Esophagus squamous epithelium (tissue), 5 donors: ENCODE results near the gene TMEM175. TPM values are rescaled to one million over a fixed set of nuclear protein-coding genes. Genes with fewer than 3 reads are reported as not detected.

Source experiments
- DNase-seq: peaks from one replicate; lab custom pipeline; 2025; lab: John Stamatoyannopoulos, UW
- H3K27ac ChIP-seq, 4 donors: fragments of 200-600 bp; sonication (generic); one replicate each; pipeline ENCODE4 v1.5.1; 2016 to 2019; ENCODE audit warnings: mild to moderate bottlenecking in 1 of 4
- H3K27me3 ChIP-seq, 4 donors: fragments of 200-600 bp; sonication (generic); 1 replicate in 3 of 4; 2 replicates in 1 of 4; pipeline versions ENCODE4 v1.5.1 to v1.6.0; 2017 to 2021; ENCODE audit warnings: antibody characterized with exemption in 1 of 4
- H3K36me3 ChIP-seq, 3 donors: fragments of 200-600 bp; sonication (generic); one replicate each; pipeline ENCODE4 v1.5.1; 2016 to 2019
- H3K4me1 ChIP-seq, 3 donors: fragments of 200-600 bp; sonication (generic); one replicate each; pipeline ENCODE4 v1.5.1; 2017 to 2019
- H3K4me3 ChIP-seq, 4 donors: fragments of 200-600 bp; sonication (generic); 1 replicate in 3 of 4; 2 replicates in 1 of 4; pipeline ENCODE4 v1.5.1; 2016 to 2019; ENCODE audit warnings: mild to moderate bottlenecking in 2 of 4, moderate library complexity in 1 of 4
- H3K9me3 ChIP-seq, 3 donors: fragments of 200-600 bp; sonication (generic); one replicate each; pipeline ENCODE4 v1.5.1; 2016 to 2019
- POLR2A ChIP-seq, 4 donors: fragments of 450-650 bp; IDR thresholded peaks; one replicate each; pipeline ENCODE4 v1.6.1; 2017; ENCODE audit warnings: antibody characterized with exemption in 4 of 4, mild to moderate bottlenecking in 4 of 4, moderate library complexity in 3 of 4
- WGBS, 2 donors: methylation state at CpG; one replicate each; pipeline ENCODE4 v1.1.5; 2018; 5-methylcytosine and 5-hydroxymethylcytosine counted together
- intact Hi-C: fragments of 100-400 bp; cut with DNase I; formaldehyde crosslinking; loops from one replicate; pipeline ENCODE4 v1.15.0; 2022
- total RNA-seq, 4 donors: library from RNA; depleted of rRNA; stranded (reverse); fragments of >200 nt; gene quantifications; one replicate each; pipeline ENCODE4 v1.1.0, GENCODE V29; 2016
- TF ChIP-seq, protein P1 (sequence below), 6 experiments: fragments of 450-650 bp in 4 of 6; fragments of 200-600 bp in 2 of 6; sonication (generic) in 2 of 6; IDR thresholded peaks; one replicate each; pipeline ENCODE4 v1.5.1; 2016 to 2019; ENCODE audit warnings: antibody characterized with exemption in 6 of 6, mild to moderate bottlenecking in 4 of 6, moderate library complexity in 4 of 6
- donor health status: DM: yes; HTN: yes; CAD: no.

TMEM175 gene
- total RNA-seq, 4 donors from 2014 or later: 8.4 to 22.9 (median 19.7) TPM

DNA sequence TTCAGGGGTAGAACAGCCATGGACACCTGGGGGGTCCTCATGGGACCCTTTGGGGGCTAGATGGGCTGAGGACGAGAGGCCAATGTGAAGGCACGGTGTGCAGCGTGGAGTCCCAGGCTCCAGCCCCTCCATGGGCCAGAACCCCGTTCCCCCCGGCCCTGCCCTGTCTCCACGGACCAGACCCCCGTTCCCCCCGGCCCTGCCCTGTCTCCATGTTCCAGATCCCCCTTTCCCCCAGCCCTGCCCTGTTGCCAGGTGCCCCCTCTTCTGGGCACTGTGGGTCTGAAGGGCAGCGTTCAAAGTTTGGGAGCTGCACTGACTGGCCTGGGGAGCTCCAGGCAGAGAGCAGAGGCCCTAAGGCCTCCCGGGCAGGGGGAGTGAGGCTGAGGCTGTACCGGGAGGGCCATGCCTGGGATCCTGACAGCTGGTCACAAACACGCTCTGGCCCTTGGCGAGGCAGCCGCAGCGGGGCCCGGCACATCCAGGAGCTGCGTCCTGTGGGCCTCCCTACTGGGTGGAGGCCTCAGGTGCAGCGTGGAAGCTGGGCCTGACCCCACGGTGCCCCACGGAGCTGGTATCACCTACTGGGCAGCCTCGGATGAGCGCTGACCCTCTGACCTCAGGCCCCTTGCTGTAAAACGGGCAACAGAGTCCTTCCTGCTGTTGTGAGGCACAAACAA lies 32.2 kb downstream of the TMEM175 start:
- H3K36me3 ChIP-seq: peaks cover 0 to 76% (median 6%) of the 10 kb centered on the region in 3 donors
- DNase-seq: no peak
- no peak overlapping the region for H3K27ac ChIP-seq
- H3K27me3 ChIP-seq: no peaks in the 10 kb centered on the region
- 91% methylated on average over 20 of the region's 23 CpGs; no CpG with 5 or more reads in 1 of the 2 donors for WGBS, 2 donors
- intact Hi-C loops: no loop called here
- no peak for TF ChIP-seq POLR2A (IDR thresholded peaks at IDR 0.05)
- TF ChIP-seq, protein P1, sequence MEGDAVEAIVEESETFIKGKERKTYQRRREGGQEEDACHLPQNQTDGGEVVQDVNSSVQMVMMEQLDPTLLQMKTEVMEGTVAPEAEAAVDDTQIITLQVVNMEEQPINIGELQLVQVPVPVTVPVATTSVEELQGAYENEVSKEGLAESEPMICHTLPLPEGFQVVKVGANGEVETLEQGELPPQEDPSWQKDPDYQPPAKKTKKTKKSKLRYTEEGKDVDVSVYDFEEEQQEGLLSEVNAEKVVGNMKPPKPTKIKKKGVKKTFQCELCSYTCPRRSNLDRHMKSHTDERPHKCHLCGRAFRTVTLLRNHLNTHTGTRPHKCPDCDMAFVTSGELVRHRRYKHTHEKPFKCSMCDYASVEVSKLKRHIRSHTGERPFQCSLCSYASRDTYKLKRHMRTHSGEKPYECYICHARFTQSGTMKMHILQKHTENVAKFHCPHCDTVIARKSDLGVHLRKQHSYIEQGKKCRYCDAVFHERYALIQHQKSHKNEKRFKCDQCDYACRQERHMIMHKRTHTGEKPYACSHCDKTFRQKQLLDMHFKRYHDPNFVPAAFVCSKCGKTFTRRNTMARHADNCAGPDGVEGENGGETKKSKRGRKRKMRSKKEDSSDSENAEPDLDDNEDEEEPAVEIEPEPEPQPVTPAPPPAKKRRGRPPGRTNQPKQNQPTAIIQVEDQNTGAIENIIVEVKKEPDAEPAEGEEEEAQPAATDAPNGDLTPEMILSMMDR (IDR thresholded peaks at IDR 0.05): no peak
- H3K4me1 ChIP-seq: peaks cover 20 to 42% (median 31%) of the 10 kb centered on the region in 3 donors
- no peak overlapping the region for H3K4me3 ChIP-seq
- H3K9me3 ChIP-seq: no peaks in the 10 kb centered on the region

DNA sequence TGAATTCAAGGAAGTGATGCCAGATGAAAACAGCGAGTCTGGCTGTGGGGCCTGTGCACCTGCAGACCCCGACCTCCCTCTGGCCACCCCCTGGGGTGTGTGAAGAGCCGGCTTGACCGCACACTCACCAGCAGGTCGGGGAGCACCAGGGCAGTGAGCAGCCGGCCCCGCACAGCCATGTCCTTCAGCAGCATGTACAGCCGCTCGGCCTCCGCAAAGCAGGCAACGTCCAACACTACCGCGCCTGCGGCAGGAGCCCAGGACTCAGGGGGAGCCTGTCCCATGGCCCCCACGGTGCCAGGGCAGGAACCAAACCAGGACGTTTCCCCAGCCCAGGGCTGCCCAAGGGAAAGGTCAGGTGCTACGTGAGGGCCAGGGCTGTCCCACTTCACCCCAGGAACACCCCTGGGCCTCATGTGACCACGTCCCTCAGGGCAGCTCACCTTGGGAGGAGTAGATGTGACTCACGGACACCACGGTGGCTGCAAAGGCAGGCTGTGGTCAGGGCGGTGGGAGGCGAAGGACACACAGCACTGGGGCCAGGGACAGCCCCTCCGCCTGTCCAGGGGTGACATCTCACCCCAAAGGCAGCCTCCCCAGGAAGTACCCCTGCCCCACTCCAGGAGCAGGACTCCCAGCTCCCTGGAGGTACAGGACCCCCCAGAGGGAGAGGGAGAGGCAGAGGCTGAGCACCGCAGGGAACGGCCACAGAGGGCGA lies 32.9 kb downstream of the TMEM175 start:
- no peak for DNase-seq

DNA sequence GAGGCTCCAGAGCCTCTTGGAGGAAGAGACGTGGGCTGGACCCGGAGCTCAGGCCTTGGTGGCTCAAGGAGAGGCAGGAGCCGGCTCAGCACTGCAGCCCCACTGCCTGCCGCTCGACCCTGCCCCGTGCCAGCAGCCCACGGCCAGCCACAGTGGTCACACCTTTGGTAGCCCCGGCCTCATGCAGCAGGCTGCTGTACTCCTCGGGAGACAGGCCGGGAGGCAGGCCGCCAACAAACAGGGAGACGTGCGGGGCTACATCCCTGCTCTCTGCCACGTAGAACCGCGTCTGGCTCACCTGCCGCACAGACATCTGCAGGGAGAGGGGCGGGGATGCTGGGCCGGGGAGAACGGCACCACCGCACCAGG lies 33.5 kb downstream of the TMEM175 start:
- H3K9me3 ChIP-seq: no peaks in the 10 kb centered on the region
- TF ChIP-seq, protein P1 (IDR thresholded peaks at IDR 0.05): no peak
- TF ChIP-seq POLR2A (IDR thresholded peaks at IDR 0.05): no peak
- no peaks in the 10 kb centered on the region for H3K27me3 ChIP-seq
- no peak overlapping the region for H3K27ac ChIP-seq
- DNase-seq: no peak
- H3K4me3 ChIP-seq: no peak overlapping the region
- WGBS, 2 donors: 82 to 85% methylated on average over 4 to 14 of the region's 21 CpGs
- intact Hi-C loops: no loop called here
- H3K4me1 ChIP-seq: peaks cover 20 to 47% (median 31%) of the 10 kb centered on the region in 3 donors
- peaks cover 0 to 63% (median 6%) of the 10 kb centered on the region in 3 donors for H3K36me3 ChIP-seq

More for the DNA sequence above, 32.9 kb downstream of the TMEM175 start:
- TF ChIP-seq, protein P1 (IDR thresholded peaks at IDR 0.05): no peak
- no peak for TF ChIP-seq POLR2A (IDR thresholded peaks at IDR 0.05)
- 90% methylated on average over 8 of the region's 26 CpGs; no CpG with 5 or more reads in 1 of the 2 donors for whole genome bisulfite sequencing, 2 donors
- intact Hi-C loops: no loop called here
- Histone ChIP-seq H3K36me3 (peaks cover 0 to 69% (median 6%) of the 10 kb centered on the region in 3 donors), H3K27ac (no peak overlapping the region), H3K4me3 (no peak overlapping the region), H3K9me3 (no peaks in the 10 kb centered on the region), H3K27me3 (no peaks in the 10 kb centered on the region), H3K4me1 (peaks cover 20 to 42% (median 31%) of the 10 kb centered on the region in 3 donors)

DNA sequence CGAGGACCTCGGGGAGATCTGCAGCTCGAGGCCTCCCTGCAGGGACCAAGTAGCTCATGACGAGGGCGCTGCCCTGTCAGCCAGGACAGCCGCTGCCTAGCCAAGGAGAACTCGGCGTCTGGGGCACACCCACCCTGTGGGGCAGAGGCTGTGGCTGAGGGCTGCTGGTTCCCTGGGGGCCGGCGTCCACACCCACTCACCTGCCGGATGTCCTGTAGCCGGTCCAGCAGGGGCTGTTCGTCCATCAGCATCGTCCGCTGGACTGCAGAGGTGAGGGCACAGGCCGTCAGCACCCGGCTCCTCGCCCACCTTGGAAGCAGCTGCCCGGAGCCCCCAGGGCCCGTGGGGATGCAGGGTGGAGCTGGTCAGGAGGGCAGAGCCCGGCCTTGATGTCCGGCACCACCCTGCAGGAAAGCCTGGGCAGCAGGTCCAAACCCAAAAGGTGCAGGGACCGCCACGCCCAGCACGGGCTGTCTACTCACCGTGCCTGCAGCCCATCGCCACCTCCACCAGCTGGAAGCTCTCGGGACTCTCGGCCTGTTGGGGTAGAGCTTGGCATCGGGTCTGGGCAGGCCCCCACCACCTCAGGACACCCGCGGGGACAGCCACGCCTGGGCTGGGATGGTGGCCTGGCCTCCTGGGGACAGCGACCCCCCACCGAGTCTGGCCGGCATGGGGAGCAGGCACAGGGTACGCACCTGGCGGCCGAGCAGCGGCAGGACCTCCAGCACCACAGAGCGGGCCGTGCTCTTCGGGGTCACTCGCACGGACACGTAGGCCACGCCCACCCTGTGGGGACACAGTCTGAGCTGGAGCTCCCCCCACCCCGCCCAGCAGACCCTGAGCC lies 34.2 kb downstream of the TMEM175 start:
- peaks cover 0 to 57% (median 6%) of the 10 kb centered on the region in 3 donors for H3K36me3 ChIP-seq
- no peaks in the 10 kb centered on the region for H3K9me3 ChIP-seq
- H3K4me3 ChIP-seq: no peak overlapping the region
- no peaks in the 10 kb centered on the region for H3K27me3 ChIP-seq
- H3K4me1 ChIP-seq: peaks cover 21 to 47% (median 30%) of the 10 kb centered on the region in 3 donors
- no peak overlapping the region for H3K27ac ChIP-seq
- intact Hi-C loops: no loop called here
- no peak for DNase-seq
- TF ChIP-seq POLR2A (IDR thresholded peaks at IDR 0.05): no peak
- WGBS, 2 donors: 79% methylated on average over 7 of the region's 48 CpGs; no CpG with 5 or more reads in 1 of the 2 donors
